Keratinocyte (primary cell): Measurements from ENCODE around the gene TRIP12. TPM values are rescaled to one million over a fixed set of nuclear protein-coding genes. Genes with fewer than 3 reads are reported as not detected.

Experiments
- DNase-seq: peaks from one replicate; pipeline ENCODE4 v3.0.0-alpha.2; 2011; ENCODE audit warnings: low read depth, missing footprints, low spot score
- FAIRE-seq: peaks from 2 replicates; lab custom pipeline; 2011; peaks lifted over from hg19 to GRCh38; lab: Jason Lieb, UNC
- H2AFZ ChIP-seq: 2 replicates; pipeline ENCODE4 v1.6.0; 2012; ENCODE audit warnings: low read length, control low read depth, inconsistent platforms; ENCODE audit not compliant: control insufficient read depth
- H3K27ac ChIP-seq: 2 replicates; pipeline ENCODE4 v1.5.1; 2011; ENCODE audit warnings: low read length; ENCODE audit not compliant: control insufficient read depth, insufficient read depth
- H3K27me3 ChIP-seq: 3 replicates; pipeline ENCODE4 v1.6.0; 2011; ENCODE audit warnings: low read length; ENCODE audit not compliant: control insufficient read depth, insufficient read depth; ENCODE audit errors: extremely low read depth
- H3K36me3 ChIP-seq, 2 experiments: 2 replicates in 1 of 2; 3 replicates in 1 of 2; pipeline ENCODE4 v1.5.1; 2011; ENCODE audit warnings: low read length in 2 of 2, mild to moderate bottlenecking in 1 of 2; ENCODE audit not compliant: control insufficient read depth in 2 of 2, insufficient read depth in 2 of 2; ENCODE audit errors: extremely low read depth in 1 of 2
- H3K4me1 ChIP-seq: 3 replicates; pipeline ENCODE4 v1.5.1; 2011; ENCODE audit warnings: low read length; ENCODE audit not compliant: control insufficient read depth, insufficient read depth; ENCODE audit errors: extremely low read depth
- H3K4me2 ChIP-seq: 3 replicates; pipeline ENCODE4 v1.6.0; 2011; ENCODE audit warnings: low read depth, low read length; ENCODE audit not compliant: control insufficient read depth, insufficient read depth; ENCODE audit errors: extremely low read depth
- H3K4me3 ChIP-seq, 3 experiments: fragments of 200-600 bp in 1 of 3; sonication (generic) in 1 of 3; 2 replicates in 2 of 3; 3 replicates in 1 of 3; pipeline ENCODE4 v1.5.1; 2011 to 2016; ENCODE audit warnings: low read length in 3 of 3, mild to moderate bottlenecking in 3 of 3, control low read depth in 2 of 3, inconsistent platforms in 1 of 3, low read depth in 1 of 3, mixed read lengths in 1 of 3, mixed run types in 1 of 3, moderate library complexity in 1 of 3; ENCODE audit not compliant: control insufficient read depth in 2 of 3, insufficient read depth in 2 of 3; ENCODE audit errors: extremely low read depth in 1 of 3
- H3K79me2 ChIP-seq: 2 replicates; pipeline ENCODE4 v1.6.0; 2012; ENCODE audit warnings: low read length; ENCODE audit not compliant: control insufficient read depth, insufficient read depth
- H3K9ac ChIP-seq: 3 replicates; pipeline ENCODE4 v1.6.0; 2011; ENCODE audit warnings: low read length; ENCODE audit not compliant: control insufficient read depth, insufficient read depth; ENCODE audit errors: extremely low read depth
- H3K9me1 ChIP-seq: 3 replicates; pipeline ENCODE4 v1.6.0; 2011; ENCODE audit warnings: low read length; ENCODE audit not compliant: control insufficient read depth, insufficient read depth; ENCODE audit errors: extremely low read depth
- H3K9me3 ChIP-seq: 2 replicates; pipeline ENCODE4 v1.5.1; 2012; ENCODE audit warnings: low read depth, low read length; ENCODE audit not compliant: control insufficient read depth
- H4K20me1 ChIP-seq: 3 replicates; pipeline ENCODE4 v1.6.0; 2011; ENCODE audit warnings: low read length; ENCODE audit not compliant: control insufficient read depth, insufficient read depth; ENCODE audit errors: extremely low read depth
- EZH2 ChIP-seq: IDR thresholded peaks from one replicate; pipeline ENCODE4 v1.6.1; 2012; ENCODE audit warnings: inconsistent platforms, mild to moderate bottlenecking, low read length, moderate library complexity
- dilution Hi-C: fragments of 300-500 bp; cut with MboI; formaldehyde crosslinking; loops from one replicate; pipeline ENCODE4 v1.7.0; 2020; ENCODE audit warnings: low sequenced_read_pairs; ENCODE audit not compliant: extremely low pct_ligation_motif_present
- polyA plus RNA-seq, 5 experiments: library from polyadenylated mRNA; depleted of rRNA in 3 of 5; stranded (reverse) in 3 of 5; stranded (forward) in 1 of 5; unstranded in 1 of 5; fragments of >200 nt; gene quantifications; 1 replicate in 1 of 5; 2 replicates in 3 of 5; 3 replicates in 1 of 5; pipeline versions ENCODE4 v1.2.1 to v1.2.3, GENCODE V29; 2011 to 2012; ENCODE audit warnings: missing spikeins in 2 of 5, low read depth in 1 of 5, low replicate concordance in 1 of 5
- TF ChIP-seq, protein P1 (sequence below), 3 experiments: IDR thresholded peaks in 1 of 3; conservative IDR thresholded peaks in 1 of 3; optimal IDR thresholded peaks in 1 of 3; 2 replicates in 2 of 3; 3 replicates in 1 of 3; pipeline versions ENCODE3 to v1.5.1; 2011; ENCODE audit warnings: low read length in 3 of 3, mild to moderate bottlenecking in 3 of 3, moderate library complexity in 2 of 3, control low read depth in 1 of 3, inconsistent platforms in 1 of 3; ENCODE audit not compliant: insufficient read depth in 2 of 3; ENCODE audit errors: extremely low read depth in 1 of 3

TRIP12 gene
- polyA plus RNA-seq, 1 donor (not counting 4 experiments of a cell fraction or from before 2014, with no cell fraction given) = 123 TPM

DNA sequence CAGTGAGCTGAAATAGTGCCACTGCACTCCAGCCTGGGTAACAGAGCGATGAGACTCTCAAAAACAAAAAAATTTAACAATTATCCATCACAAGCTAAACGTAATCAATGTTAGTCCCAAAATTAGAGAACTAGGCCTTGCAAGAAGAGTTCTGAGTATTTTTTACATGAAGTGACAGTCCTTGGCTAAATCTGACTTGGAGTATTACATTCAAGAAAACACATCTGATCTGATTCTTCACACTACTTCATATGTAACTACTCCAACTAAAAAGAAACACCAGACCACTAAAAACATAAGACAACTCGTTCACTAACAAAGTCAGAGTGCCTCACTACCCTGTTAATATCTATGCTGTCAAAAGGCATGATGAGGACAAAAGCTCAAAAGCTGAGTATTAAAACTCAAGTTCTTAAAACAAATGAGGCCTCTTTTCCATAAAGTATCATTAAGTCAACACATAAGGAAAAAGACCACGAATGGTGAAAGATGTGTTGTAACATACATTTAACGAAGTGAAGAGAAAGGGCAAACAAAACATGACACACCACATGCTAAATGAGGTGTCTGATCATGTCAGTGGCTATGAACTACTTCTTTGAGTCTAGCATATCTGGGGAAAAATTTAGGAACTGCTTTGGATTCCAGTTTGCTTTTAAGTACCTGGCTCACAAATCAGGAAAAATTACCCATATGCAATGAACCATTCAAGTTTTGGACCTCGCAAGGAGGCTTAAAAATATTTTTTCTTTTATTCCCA lies 42.4 kb downstream of the TRIP12 start:
- Histone ChIP-seq H3K9ac (no peak overlapping the region), H3K79me2 (peaks cover 75% of the 10 kb centered on the region), H3K4me2 (no peak overlapping the region), H3K4me3 (no peak overlapping the region), H2AFZ (no peak overlapping the region), H3K9me3 (no peaks in the 10 kb centered on the region), H3K4me1 (no peaks in the 10 kb centered on the region), H4K20me1 (no peaks in the 10 kb centered on the region), H3K27ac (no peak overlapping the region), H3K27me3 (no peaks in the 10 kb centered on the region), H3K36me3 (peaks cover 8 to 10% of the 10 kb centered on the region in 2 experiments), H3K9me1 (no peaks in the 10 kb centered on the region)
- no peak for DNase-seq
- dilution Hi-C loops = no loop called here
- TF ChIP-seq, protein P1, sequence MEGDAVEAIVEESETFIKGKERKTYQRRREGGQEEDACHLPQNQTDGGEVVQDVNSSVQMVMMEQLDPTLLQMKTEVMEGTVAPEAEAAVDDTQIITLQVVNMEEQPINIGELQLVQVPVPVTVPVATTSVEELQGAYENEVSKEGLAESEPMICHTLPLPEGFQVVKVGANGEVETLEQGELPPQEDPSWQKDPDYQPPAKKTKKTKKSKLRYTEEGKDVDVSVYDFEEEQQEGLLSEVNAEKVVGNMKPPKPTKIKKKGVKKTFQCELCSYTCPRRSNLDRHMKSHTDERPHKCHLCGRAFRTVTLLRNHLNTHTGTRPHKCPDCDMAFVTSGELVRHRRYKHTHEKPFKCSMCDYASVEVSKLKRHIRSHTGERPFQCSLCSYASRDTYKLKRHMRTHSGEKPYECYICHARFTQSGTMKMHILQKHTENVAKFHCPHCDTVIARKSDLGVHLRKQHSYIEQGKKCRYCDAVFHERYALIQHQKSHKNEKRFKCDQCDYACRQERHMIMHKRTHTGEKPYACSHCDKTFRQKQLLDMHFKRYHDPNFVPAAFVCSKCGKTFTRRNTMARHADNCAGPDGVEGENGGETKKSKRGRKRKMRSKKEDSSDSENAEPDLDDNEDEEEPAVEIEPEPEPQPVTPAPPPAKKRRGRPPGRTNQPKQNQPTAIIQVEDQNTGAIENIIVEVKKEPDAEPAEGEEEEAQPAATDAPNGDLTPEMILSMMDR (optimal IDR thresholded peaks at IDR 0.05 in 1 of 3, IDR thresholded peaks at IDR 0.05 in 1 of 3, conservative IDR thresholded peaks at IDR 0.05 in 1 of 3; ENCODE audit: extremely low read depth in 1 of 3, insufficient read depth in 2 of 3, low read length in 3 of 3) = no peak
- TF ChIP-seq EZH2 = no peak
- FAIRE-seq = no peak

DNA sequence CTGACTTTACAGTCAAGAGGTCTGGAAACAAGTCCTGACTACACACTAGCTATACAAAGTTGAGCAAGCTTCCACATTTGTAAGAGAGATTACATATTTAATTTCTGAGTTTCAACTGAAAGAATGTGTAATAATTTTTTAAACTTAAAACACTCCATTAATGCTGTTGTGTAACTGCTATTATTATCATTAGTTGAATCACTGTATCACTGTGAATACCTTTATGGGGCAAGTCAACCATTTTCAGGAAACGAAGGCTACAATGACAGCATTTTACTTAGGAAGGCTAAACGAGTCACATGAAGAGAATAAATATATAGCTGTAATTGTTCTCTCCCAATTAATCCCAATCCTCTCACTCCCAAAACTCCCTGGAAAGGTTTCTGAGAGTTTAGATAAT lies 46.3 kb downstream of the TRIP12 start:
- Histone ChIP-seq H3K4me3 (no peak overlapping the region), H3K27me3 (no peaks in the 10 kb centered on the region), H3K79me2 (peaks cover 71% of the 10 kb centered on the region), H3K9ac (no peak overlapping the region), H3K4me1 (no peaks in the 10 kb centered on the region), H3K9me3 (no peaks in the 10 kb centered on the region), H2AFZ (no peak overlapping the region), H3K9me1 (no peaks in the 10 kb centered on the region), H4K20me1 (no peaks in the 10 kb centered on the region), H3K27ac (no peak overlapping the region), H3K4me2 (no peak overlapping the region), H3K36me3 (peaks cover 8 to 10% of the 10 kb centered on the region in 2 experiments)
- dilution Hi-C loops = no loop called here
- FAIRE-seq (no peak), DNase-seq (no peak)
- TF ChIP-seq, protein P1 (optimal IDR thresholded peaks at IDR 0.05 in 1 of 3, IDR thresholded peaks at IDR 0.05 in 1 of 3, conservative IDR thresholded peaks at IDR 0.05 in 1 of 3; ENCODE audit: extremely low read depth in 1 of 3, insufficient read depth in 2 of 3, low read length in 3 of 3) = no peak
- TF ChIP-seq EZH2 = no peak
